ENCODE measurements around the gene CDH12. TPM values are rescaled to one million over a fixed set of nuclear protein-coding genes. Genes with fewer than 3 reads are reported as not detected.
"Not testable (repeated sequence)": the region's sequence is repeated elsewhere in the genome, so short reads cannot be mapped to it uniquely, and the experiment has no call there.

CDH12 gene
- total RNA-seq, 1 donor from 2014 or later, result not detected

DNA sequence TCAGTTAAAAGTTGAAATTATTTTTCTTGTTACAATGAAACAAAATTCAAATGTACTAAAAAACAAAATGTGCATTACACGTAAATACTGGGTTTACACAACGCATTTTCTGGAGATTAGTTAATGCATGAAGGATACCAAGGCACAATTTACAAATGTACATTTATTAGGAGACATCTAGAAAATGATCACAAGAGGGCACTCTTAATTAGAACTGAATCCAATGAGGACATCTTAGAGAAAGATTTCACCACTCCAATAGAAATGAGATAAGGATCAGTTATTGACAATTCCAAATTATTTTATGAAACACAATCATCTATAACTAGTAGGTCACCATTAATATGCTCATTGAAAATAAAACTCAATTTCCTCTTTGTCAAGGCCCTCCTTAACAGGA lies 36.6 kb upstream of the CDH12 start:
- H3K4me1 Mint-ChIP-seq (ENCODE audit: low read depth, unreplicated experiment), result no peaks in the 10 kb centered on the region

DNA sequence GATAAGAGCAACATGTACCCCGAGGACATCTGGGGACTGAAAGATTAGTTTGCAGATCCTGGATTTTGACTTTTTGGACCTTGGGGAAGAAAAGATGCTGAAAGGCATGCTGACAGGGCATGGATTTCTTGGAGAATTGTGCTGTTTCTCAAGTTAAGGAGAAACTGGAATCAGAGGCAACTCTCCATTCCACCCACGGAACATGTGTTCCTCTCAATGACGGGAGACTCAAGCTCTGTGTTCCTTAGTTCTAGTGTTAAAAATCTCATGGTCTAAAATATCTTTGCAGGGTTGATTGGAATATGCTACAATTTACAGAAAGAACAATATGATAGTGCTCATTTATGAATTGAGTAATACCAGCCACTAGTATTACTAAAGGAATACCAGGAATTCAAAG lies 34.4 kb upstream of the CDH12 start:
- Histone ChIP-seq H2AFZ (ENCODE audit: low read depth, low read length) (no peak overlapping the region), H3K9me3 (ENCODE audit: insufficient read depth, low read depth, low read length) (no peaks in the 10 kb centered on the region), H3K4me1 (ENCODE audit: insufficient read depth, low read length) (no peaks in the 10 kb centered on the region), H3K9ac (ENCODE audit: low read length) (no peak overlapping the region), H3K4me3 (ENCODE audit: insufficient read depth, low read depth, low read length) (no peak overlapping the region), H3K36me3 (ENCODE audit: insufficient read depth, low read length) (no peaks in the 10 kb centered on the region), H3K79me2 (ENCODE audit: insufficient read depth, low read length) (no peaks in the 10 kb centered on the region), H3K27me3 (ENCODE audit: insufficient read depth, low read length) (no peaks in the 10 kb centered on the region), H3K4me2 (ENCODE audit: low read length) (no peak overlapping the region), H4K20me1 (ENCODE audit: insufficient read depth, low read length) (no peaks in the 10 kb centered on the region), H3K27ac (ENCODE audit: low read depth, low read length) (no peak overlapping the region)
- DNase-seq (ENCODE audit: low read depth) (no peak), FAIRE-seq (no peak)
- Mint-ChIP-seq H3K27me3 (ENCODE audit: low read depth, unreplicated experiment) (peaks cover 3% of the 10 kb centered on the region), H3K27ac (ENCODE audit: unreplicated experiment) (no peak overlapping the region), H3K9me3 (ENCODE audit: unreplicated experiment) (no peaks in the 10 kb centered on the region), H3K36me3 (ENCODE audit: low read depth, unreplicated experiment) (no peaks in the 10 kb centered on the region), H3K4me1 (ENCODE audit: low read depth, unreplicated experiment) (peaks cover 12% of the 10 kb centered on the region), H3K4me3 (ENCODE audit: unreplicated experiment) (no peak overlapping the region)
- TF ChIP-seq, protein P1, sequence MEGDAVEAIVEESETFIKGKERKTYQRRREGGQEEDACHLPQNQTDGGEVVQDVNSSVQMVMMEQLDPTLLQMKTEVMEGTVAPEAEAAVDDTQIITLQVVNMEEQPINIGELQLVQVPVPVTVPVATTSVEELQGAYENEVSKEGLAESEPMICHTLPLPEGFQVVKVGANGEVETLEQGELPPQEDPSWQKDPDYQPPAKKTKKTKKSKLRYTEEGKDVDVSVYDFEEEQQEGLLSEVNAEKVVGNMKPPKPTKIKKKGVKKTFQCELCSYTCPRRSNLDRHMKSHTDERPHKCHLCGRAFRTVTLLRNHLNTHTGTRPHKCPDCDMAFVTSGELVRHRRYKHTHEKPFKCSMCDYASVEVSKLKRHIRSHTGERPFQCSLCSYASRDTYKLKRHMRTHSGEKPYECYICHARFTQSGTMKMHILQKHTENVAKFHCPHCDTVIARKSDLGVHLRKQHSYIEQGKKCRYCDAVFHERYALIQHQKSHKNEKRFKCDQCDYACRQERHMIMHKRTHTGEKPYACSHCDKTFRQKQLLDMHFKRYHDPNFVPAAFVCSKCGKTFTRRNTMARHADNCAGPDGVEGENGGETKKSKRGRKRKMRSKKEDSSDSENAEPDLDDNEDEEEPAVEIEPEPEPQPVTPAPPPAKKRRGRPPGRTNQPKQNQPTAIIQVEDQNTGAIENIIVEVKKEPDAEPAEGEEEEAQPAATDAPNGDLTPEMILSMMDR (IDR thresholded peaks at IDR 0.05; ENCODE audit: insufficient read depth, low read depth, low read length), result no peak
- no peak for TF ChIP-seq EZH2 (IDR thresholded peaks at IDR 0.05; ENCODE audit: insufficient read depth, low read length)

More for the DNA sequence above, 36.6 kb upstream of the CDH12 start:
- Histone ChIP-seq H3K9me3 (ENCODE audit: insufficient read depth, low read depth, low read length) (no peaks in the 10 kb centered on the region), H3K27ac (ENCODE audit: low read depth, low read length) (no peak overlapping the region), H3K4me1 (ENCODE audit: insufficient read depth, low read length) (no peaks in the 10 kb centered on the region), H3K9ac (ENCODE audit: low read length) (no peak overlapping the region), H3K79me2 (ENCODE audit: insufficient read depth, low read length) (no peaks in the 10 kb centered on the region), H4K20me1 (ENCODE audit: insufficient read depth, low read length) (no peaks in the 10 kb centered on the region), H3K4me3 (ENCODE audit: insufficient read depth, low read depth, low read length) (no peak overlapping the region), H3K27me3 (ENCODE audit: insufficient read depth, low read length) (no peaks in the 10 kb centered on the region), H3K36me3 (ENCODE audit: insufficient read depth, low read length) (no peaks in the 10 kb centered on the region), H3K4me2 (ENCODE audit: low read length) (no peak overlapping the region), H2AFZ (ENCODE audit: low read depth, low read length) (no peak overlapping the region)
- TF ChIP-seq, protein P1 (IDR thresholded peaks at IDR 0.05; ENCODE audit: insufficient read depth, low read depth, low read length), result no peak
- TF ChIP-seq EZH2 (IDR thresholded peaks at IDR 0.05; ENCODE audit: insufficient read depth, low read length), result no peak
- Mint-ChIP-seq H3K27ac (ENCODE audit: unreplicated experiment) (no peak overlapping the region), H3K27me3 (ENCODE audit: low read depth, unreplicated experiment) (peaks cover 3% of the 10 kb centered on the region), H3K36me3 (ENCODE audit: low read depth, unreplicated experiment) (no peaks in the 10 kb centered on the region), H3K4me3 (ENCODE audit: unreplicated experiment) (no peak overlapping the region), H3K9me3 (ENCODE audit: unreplicated experiment) (no peaks in the 10 kb centered on the region)
- FAIRE-seq (no peak), DNase-seq (ENCODE audit: low read depth) (no peak)

DNA sequence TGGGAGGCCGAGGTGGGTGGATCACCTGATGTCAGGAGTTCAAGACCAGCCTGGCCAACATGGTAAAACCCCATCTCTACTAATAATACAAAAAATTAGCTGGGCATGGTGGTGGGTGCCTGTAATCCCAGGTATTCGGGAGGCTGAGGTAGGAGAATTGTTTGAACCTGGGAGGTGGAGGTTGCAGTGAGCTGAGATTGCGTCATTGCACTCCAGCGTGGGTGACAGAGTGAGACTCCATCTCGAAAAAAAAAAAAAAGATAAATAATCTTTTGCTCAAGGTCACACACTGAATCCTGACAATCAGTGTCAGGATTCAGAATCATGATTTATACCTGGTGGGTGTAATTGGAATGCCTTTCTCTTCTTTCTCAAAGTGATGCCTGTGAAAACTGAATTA lies 5.8 kb upstream of the CDH12 start:
- not testable (repeated sequence) for H3K4me1 Mint-ChIP-seq (ENCODE audit: low read depth, unreplicated experiment); H3K9me3 Mint-ChIP-seq (ENCODE audit: unreplicated experiment); H3K36me3 Mint-ChIP-seq (ENCODE audit: low read depth, unreplicated experiment); H3K79me2 ChIP-seq (ENCODE audit: insufficient read depth, low read length); H3K27me3 Mint-ChIP-seq (ENCODE audit: low read depth, unreplicated experiment); H3K27ac ChIP-seq (ENCODE audit: low read depth, low read length); H3K4me1 ChIP-seq (ENCODE audit: insufficient read depth, low read length); H3K4me3 Mint-ChIP-seq (ENCODE audit: unreplicated experiment); H3K4me2 ChIP-seq (ENCODE audit: low read length); DNase-seq (ENCODE audit: low read depth); H3K9ac ChIP-seq (ENCODE audit: low read length); H3K36me3 ChIP-seq (ENCODE audit: insufficient read depth, low read length); H3K9me3 ChIP-seq (ENCODE audit: insufficient read depth, low read depth, low read length); FAIRE-seq; H4K20me1 ChIP-seq (ENCODE audit: insufficient read depth, low read length); H3K27ac Mint-ChIP-seq (ENCODE audit: unreplicated experiment); H3K27me3 ChIP-seq (ENCODE audit: insufficient read depth, low read length); H2AFZ ChIP-seq (ENCODE audit: low read depth, low read length); H3K4me3 ChIP-seq (ENCODE audit: insufficient read depth, low read depth, low read length)
